A549 (cell line): Measurements from ENCODE around the gene KIF4A.

Source experiments
- CTCF ChIP-seq: fragments of >200 bp; sonication (Bioruptor Twin); formaldehyde crosslinking; IDR thresholded peaks from 3 replicates; pipeline ENCODE4 v1.5.1; 2016
- FOXS1 ChIP-seq: fragments of 250-450 bp; sonication (Bioruptor Pico); IDR thresholded peaks from 2 replicates; pipeline ENCODE4 v1.5.0; 2020; ENCODE audit warnings: mild to moderate bottlenecking, moderate library complexity
- HOXA7 ChIP-seq: fragments of 250-450 bp; sonication (Bioruptor Pico); IDR thresholded peaks from 2 replicates; pipeline ENCODE4 v1.5.0; 2020; ENCODE audit warnings: mild to moderate bottlenecking, moderate library complexity
- NPAS2 ChIP-seq: fragments of 250-450 bp; sonication (Bioruptor Pico); IDR thresholded peaks from 2 replicates; pipeline ENCODE4 v1.8.0; 2022; ENCODE audit warnings: mild to moderate bottlenecking, moderate library complexity, borderline replicate concordance
- NR3C1 ChIP-seq: fragments of >200 bp; sonication (Bioruptor Twin); formaldehyde crosslinking; IDR thresholded peaks from 3 replicates; pipeline ENCODE4 v1.6.1; 2017
- POLR2A ChIP-seq: IDR thresholded peaks from 2 replicates; pipeline ENCODE4 v1.6.1; 2012; ENCODE audit warnings: mild to moderate bottlenecking, low read length
- RAD21 ChIP-seq, 2 experiments: fragments of >200 bp in 1 of 2; sonication (Bioruptor Twin) in 1 of 2; formaldehyde crosslinking in 1 of 2; IDR thresholded peaks in 1 of 2; conservative IDR thresholded peaks in 1 of 2; 2 replicates in 1 of 2; 3 replicates in 1 of 2; pipeline ENCODE4 v1.6.1; 2012 to 2018; ENCODE audit warnings: inconsistent platforms in 1 of 2
- RFX5 ChIP-seq: fragments of 450-650 bp; IDR thresholded peaks from 2 replicates; pipeline ENCODE4 v1.7.1; 2014; ENCODE audit warnings: antibody characterized with exemption, mild to moderate bottlenecking, moderate library complexity
- USF2 ChIP-seq: fragments of 450-650 bp; IDR thresholded peaks from 2 replicates; pipeline ENCODE4 v1.6.1; 2014; ENCODE audit warnings: antibody characterized with exemption

- TF ChIP-seq RAD21 (conservative IDR thresholded peaks at IDR 0.05 in 1 of 2, IDR thresholded peaks at IDR 0.05 in 1 of 2) (no peak), POLR2A (no peak), CTCF (no peak), FOXS1 (CRISPR knock-in tag) (no peak), NPAS2 (CRISPR knock-in tag) (no peak), RFX5 (no peak), HOXA7 (no peak), USF2 (no peak), NR3C1 (no peak)
Observed at GRCh38 chrX:70424801-70425200, 134.9 kb downstream of the KIF4A start.
